Loucy (cell line): ENCODE measurements around the gene VMP1.

Source experiments
- H2AFZ ChIP-seq: fragments of 200-600 bp; sonication (generic); 2 replicates; pipeline ENCODE4 v1.6.0; 2016; ENCODE audit warnings: antibody characterized with exemption, mild to moderate bottlenecking, low read length, moderate library complexity
- H3F3A ChIP-seq: fragments of 200-600 bp; 2 replicates; pipeline ENCODE4 v1.6.0; 2016; ENCODE audit warnings: antibody characterized with exemption, low read depth, mild to moderate bottlenecking
- H3K27me3 ChIP-seq: fragments of 200-600 bp; sonication (generic); 2 replicates; pipeline ENCODE4 v1.6.1; 2014; ENCODE audit warnings: low read length, mild to moderate bottlenecking; ENCODE audit not compliant: insufficient read depth, poor library complexity, severe bottlenecking
- H3K36me3 ChIP-seq: fragments of 200-600 bp; sonication (generic); 2 replicates; pipeline ENCODE4 v1.6.1; 2016; ENCODE audit warnings: low read length; ENCODE audit not compliant: insufficient read depth
- H3K4me1 ChIP-seq: fragments of 200-600 bp; sonication (generic); 2 replicates; pipeline ENCODE4 v1.5.1; 2014; ENCODE audit warnings: low read length, mild to moderate bottlenecking; ENCODE audit not compliant: insufficient read depth, poor library complexity, severe bottlenecking
- H3K4me2 ChIP-seq: fragments of 200-600 bp; sonication (generic); 2 replicates; pipeline ENCODE4 v1.6.0; 2014; ENCODE audit warnings: antibody characterized with exemption, low read length, low read depth, mild to moderate bottlenecking; ENCODE audit not compliant: poor library complexity, severe bottlenecking
- H3K4me3 ChIP-seq: fragments of 200-600 bp; sonication (generic); 2 replicates; pipeline ENCODE4 v1.5.1; 2014; ENCODE audit warnings: low read length, mild to moderate bottlenecking, mixed read lengths; ENCODE audit not compliant: poor library complexity, severe bottlenecking
- H3K79me2 ChIP-seq: fragments of 200-600 bp; sonication (generic); 2 replicates; pipeline ENCODE4 v1.6.1; 2014; ENCODE audit warnings: low read length; ENCODE audit not compliant: insufficient read depth
- H3K9ac ChIP-seq: fragments of 200-600 bp; sonication (generic); 2 replicates; pipeline ENCODE4 v1.6.0; 2014; ENCODE audit warnings: mild to moderate bottlenecking, low read depth, low read length, moderate library complexity; ENCODE audit not compliant: poor library complexity, severe bottlenecking
- H3K9me2 ChIP-seq: fragments of 200-600 bp; sonication (generic); replicated peaks from 2 replicates; pipeline ENCODE4 v1.6.1; 2016; ENCODE audit warnings: low read depth, low read length, mixed read lengths
- H3K9me3 ChIP-seq: fragments of 200-600 bp; sonication (generic); 2 replicates; pipeline ENCODE4 v1.6.1; 2014; ENCODE audit warnings: mild to moderate bottlenecking, antibody characterized with exemption, low read length, low read depth; ENCODE audit not compliant: insufficient read depth
- H4K20me1 ChIP-seq: fragments of 200-600 bp; sonication (generic); 2 replicates; pipeline ENCODE4 v1.6.0; 2014; ENCODE audit warnings: antibody characterized with exemption, low read length, mild to moderate bottlenecking; ENCODE audit not compliant: insufficient read depth, poor library complexity, severe bottlenecking
- CTCF ChIP-seq: fragments of 200-600 bp; sonication (generic); conservative IDR thresholded peaks from 2 replicates; pipeline ENCODE4 v1.5.1; 2014; ENCODE audit warnings: mild to moderate bottlenecking, antibody characterized with exemption, low read length
- EZH2phosphoT487 ChIP-seq: fragments of 200-600 bp; IDR thresholded peaks from 2 replicates; pipeline ENCODE4 v1.6.1; 2018; ENCODE audit warnings: antibody characterized with exemption, mild to moderate bottlenecking, moderate library complexity, borderline replicate concordance

Gene VMP1

GRCh38 chr17:59675231-59675630, 32.2 kb upstream of the VMP1 start:
- TF ChIP-seq EZH2phosphoT487 (no peak), CTCF (no peak)
- Histone ChIP-seq H3K79me2 (no peaks in the 10 kb centered on the region), H3K4me1 (no peaks in the 10 kb centered on the region), H3K4me3 (no peak overlapping the region), H3K36me3 (peaks cover 92% of the 10 kb centered on the region), H3K9me3 (no peaks in the 10 kb centered on the region), H3K4me2 (no peak overlapping the region), H3K9me2 (no peaks in the 10 kb centered on the region), H3F3A (no peaks in the 10 kb centered on the region), H4K20me1 (peaks cover 4% of the 10 kb centered on the region), H3K9ac (no peak overlapping the region), H3K27me3 (no peaks in the 10 kb centered on the region), H2AFZ (no peak overlapping the region)

GRCh38 chr17:59676716-59677115, 30.7 kb upstream of the VMP1 start:
- no peaks in the 10 kb centered on the region for H3K9me3 ChIP-seq
- H3F3A ChIP-seq = no peaks in the 10 kb centered on the region
- H3K79me2 ChIP-seq = no peaks in the 10 kb centered on the region
- peaks cover 94% of the 10 kb centered on the region for H3K36me3 ChIP-seq
- no peaks in the 10 kb centered on the region for H3K9me2 ChIP-seq
- peaks cover 4% of the 10 kb centered on the region for H4K20me1 ChIP-seq
- H3K4me1 ChIP-seq = no peaks in the 10 kb centered on the region
- H3K4me3 ChIP-seq = no peak overlapping the region
- H3K4me2 ChIP-seq = no peak overlapping the region
- H2AFZ ChIP-seq = no peak overlapping the region
- no peak overlapping the region for H3K9ac ChIP-seq
- TF ChIP-seq CTCF = no peak
- TF ChIP-seq EZH2phosphoT487 = no peak
- H3K27me3 ChIP-seq = no peaks in the 10 kb centered on the region

- Histone ChIP-seq H3K36me3 (peaks cover 99% of the 10 kb centered on the region), H2AFZ (no peak overlapping the region), H3K9ac (no peak overlapping the region), H3F3A (no peaks in the 10 kb centered on the region), H3K27me3 (no peaks in the 10 kb centered on the region), H3K9me2 (no peaks in the 10 kb centered on the region), H3K4me3 (no peak overlapping the region), H3K4me2 (no peak overlapping the region), H3K79me2 (no peaks in the 10 kb centered on the region), H3K4me1 (no peaks in the 10 kb centered on the region), H3K9me3 (no peaks in the 10 kb centered on the region), H4K20me1 (no peaks in the 10 kb centered on the region)
- TF ChIP-seq CTCF = no peak
- no peak for TF ChIP-seq EZH2phosphoT487
Observed at GRCh38 chr17:59678918-59679317, 28.5 kb upstream of the VMP1 start.
